Measurements from ENCODE around the gene APOA5.

DNA sequence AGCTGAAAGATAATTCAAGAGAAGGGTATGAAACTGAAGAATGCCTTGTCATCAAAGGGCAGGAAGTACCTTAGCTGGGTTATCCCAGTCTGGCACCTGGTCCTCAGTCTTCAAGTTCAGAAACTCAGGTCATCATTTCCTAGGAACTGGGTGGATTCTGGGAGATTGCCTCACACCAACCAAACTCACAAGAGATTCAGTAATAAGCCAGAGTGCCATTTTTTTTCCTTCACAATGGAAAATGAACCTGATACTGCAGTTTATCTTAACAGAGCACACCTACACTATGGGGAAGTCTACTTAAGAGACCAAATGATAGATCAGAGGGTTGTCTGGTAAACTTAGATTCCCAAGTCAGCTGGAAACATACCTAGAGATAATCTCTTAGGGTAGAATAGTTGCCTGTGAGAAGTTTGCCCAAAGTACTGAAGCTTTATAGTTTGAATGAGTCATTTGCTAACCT lies 15.1 kb downstream of the APOA5 start:
- TF ChIP-seq, protein P1, sequence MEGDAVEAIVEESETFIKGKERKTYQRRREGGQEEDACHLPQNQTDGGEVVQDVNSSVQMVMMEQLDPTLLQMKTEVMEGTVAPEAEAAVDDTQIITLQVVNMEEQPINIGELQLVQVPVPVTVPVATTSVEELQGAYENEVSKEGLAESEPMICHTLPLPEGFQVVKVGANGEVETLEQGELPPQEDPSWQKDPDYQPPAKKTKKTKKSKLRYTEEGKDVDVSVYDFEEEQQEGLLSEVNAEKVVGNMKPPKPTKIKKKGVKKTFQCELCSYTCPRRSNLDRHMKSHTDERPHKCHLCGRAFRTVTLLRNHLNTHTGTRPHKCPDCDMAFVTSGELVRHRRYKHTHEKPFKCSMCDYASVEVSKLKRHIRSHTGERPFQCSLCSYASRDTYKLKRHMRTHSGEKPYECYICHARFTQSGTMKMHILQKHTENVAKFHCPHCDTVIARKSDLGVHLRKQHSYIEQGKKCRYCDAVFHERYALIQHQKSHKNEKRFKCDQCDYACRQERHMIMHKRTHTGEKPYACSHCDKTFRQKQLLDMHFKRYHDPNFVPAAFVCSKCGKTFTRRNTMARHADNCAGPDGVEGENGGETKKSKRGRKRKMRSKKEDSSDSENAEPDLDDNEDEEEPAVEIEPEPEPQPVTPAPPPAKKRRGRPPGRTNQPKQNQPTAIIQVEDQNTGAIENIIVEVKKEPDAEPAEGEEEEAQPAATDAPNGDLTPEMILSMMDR (IDR thresholded peaks at IDR 0.05): no peak
- TF ChIP-seq POLR2A (IDR thresholded peaks at IDR 0.05) (no peak), EP300 (IDR thresholded peaks at IDR 0.05) (no peak)
